GM18907 (cell line): Measurements from ENCODE around the gene AUTS2.
A peak's percentile ranks its signal among the peaks of the same experiment; 100 is the strongest.

ENCODE experiments used
- ATAC-seq: cut with Tn5 transposase; IDR thresholded peaks from one replicate; pipeline ENCODE4 v1.9.1; 2021; ENCODE audit warnings: mild to moderate bottlenecking, moderate library complexity; ENCODE audit not compliant: unreplicated experiment

AUTS2 gene

GRCh38 chr7:70419526-70420380 is 821.5 kb downstream of the AUTS2 start:
- no peak for ATAC-seq

GRCh38 chr7:70420381-70420662 is 822.0 kb downstream of the AUTS2 start:
- no peak for ATAC-seq

- ATAC-seq = no peak
Measured at GRCh38 chr7:70421319-70421718, 823.0 kb downstream of the AUTS2 start.

- peak; percentile 57 for ATAC-seq
Measured at GRCh38 chr7:70426249-70426880, 828.1 kb downstream of the AUTS2 start.

GRCh38 chr7:70432567-70433001 is 834.3 kb downstream of the AUTS2 start:
- no peak for ATAC-seq

DNA sequence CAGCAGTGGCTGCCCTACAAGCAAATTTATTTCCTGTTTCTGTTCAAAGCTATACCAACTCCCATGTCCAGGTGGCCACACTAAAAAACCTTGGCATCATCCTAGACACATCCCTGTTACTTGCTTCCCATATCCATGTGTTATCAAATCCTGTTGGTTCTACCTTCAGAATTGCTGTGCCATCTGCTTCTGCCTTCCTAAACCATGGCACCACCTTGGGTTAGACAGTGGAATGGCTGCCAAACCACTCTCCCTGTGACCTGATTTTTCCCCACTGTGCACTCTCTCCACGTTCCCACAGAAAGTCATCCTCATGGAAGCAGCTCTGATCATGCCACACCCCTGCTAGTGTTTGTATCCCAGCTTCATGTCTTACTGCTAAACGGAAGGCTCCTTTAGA is 836.1 kb downstream of the AUTS2 start:
- no peak for ATAC-seq

DNA sequence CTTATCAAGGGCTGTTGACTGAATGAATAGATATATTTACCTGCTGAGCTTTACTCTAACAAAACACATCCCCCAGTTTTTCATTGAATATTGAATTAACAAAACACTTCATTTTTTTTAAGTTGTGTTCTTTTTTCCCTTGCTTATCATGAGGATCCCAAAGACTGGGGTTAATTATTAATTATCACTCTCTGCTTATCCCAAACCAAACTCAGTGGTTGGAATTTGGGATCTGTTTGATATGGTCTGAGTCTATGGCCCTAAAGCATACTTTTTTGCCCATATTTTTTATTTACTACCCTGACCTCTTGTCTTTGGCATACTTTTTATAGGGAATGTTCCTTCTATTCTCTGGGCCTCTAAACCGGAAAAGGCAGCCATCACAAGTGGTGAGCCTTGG is 836.5 kb downstream of the AUTS2 start:
- no peak for ATAC-seq

DNA sequence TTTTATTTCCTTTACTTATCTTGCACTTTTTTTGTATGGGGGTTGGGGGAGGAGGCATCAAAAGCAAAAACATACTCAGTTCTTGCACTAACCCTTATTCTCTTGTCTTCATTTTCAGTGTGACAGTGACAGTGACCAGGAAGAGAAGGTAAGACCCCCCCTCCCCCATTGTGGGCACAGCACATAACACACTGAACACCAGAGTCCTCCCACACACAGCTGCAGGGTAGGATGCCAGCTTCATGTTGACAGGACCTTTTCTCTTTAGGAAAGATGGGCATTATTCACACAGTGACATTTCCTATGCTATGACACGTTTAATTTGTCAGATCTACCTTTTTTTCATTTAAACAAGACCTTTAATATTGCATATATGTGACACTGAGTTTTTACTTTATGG is 837.4 kb downstream of the AUTS2 start:
- ATAC-seq = no peak

- ATAC-seq = no peak
Measured at GRCh38 chr7:70436790-70437350, 838.6 kb downstream of the AUTS2 start.

GRCh38 chr7:70439651-70440050 is 841.4 kb downstream of the AUTS2 start:
- no peak for ATAC-seq

GRCh38 chr7:70446448-70447143 is 848.3 kb downstream of the AUTS2 start:
- no peak for ATAC-seq

- no peak for ATAC-seq
Measured at GRCh38 chr7:70448312-70448906, 850.1 kb downstream of the AUTS2 start.

DNA sequence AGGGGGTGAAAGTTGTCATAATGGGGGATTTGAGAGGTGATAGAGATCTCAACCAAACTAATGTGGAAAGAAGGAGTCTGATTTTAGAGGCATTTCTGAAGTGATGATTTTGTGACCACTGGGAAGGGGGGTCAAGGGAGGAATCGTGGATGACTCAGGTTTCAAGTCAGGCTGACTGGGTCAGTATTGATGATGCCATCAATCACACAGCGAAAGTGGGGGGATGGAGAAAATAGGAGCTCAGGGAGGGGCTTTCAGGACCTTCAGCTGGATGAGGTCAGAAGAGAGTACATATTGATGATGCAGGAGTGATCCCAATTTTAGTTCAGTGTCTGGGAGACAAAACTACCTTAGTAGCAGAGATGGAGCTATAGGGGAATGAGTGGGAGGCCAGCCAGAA is 852.5 kb downstream of the AUTS2 start:
- ATAC-seq = no peak

DNA sequence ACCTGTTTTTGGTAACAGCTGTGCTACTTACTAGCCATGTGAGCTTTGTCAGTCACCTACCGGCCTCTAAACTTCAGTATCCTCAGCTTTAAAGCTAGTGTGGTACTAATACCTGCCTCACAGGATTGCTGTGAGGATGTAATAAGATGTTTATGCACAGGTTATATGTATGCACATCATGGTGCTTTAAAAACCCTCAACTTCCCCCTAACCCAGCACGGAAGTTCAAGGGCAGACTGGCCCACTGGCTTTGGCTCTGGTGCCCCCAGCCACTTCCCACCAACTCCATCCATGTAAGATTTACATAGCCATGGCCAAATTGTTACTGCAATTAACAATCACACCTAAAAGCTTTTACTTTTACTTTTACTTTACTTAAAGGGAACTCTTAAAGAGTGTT is 857.6 kb downstream of the AUTS2 start:
- no peak for ATAC-seq

DNA sequence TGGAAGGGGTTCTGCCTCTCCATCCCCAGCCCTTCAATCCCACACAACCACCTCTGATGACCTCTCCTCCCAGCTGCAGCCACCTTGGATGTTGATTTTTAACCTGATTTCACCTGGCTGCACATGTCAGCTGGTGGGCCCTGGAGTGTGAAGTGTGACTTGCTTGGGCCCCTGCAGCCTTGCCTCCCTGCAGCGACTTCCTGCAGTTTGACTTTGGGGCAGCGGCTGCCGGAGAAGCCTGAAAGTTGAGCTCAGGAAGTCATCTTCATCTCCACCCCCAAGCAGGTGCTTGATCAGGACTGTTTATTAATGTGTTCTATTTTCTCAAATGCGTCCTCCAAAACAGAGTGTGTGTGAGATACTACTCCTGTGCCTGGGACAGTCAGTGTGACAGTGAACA is 858.4 kb downstream of the AUTS2 start:
- ATAC-seq = peak; percentile 74

DNA sequence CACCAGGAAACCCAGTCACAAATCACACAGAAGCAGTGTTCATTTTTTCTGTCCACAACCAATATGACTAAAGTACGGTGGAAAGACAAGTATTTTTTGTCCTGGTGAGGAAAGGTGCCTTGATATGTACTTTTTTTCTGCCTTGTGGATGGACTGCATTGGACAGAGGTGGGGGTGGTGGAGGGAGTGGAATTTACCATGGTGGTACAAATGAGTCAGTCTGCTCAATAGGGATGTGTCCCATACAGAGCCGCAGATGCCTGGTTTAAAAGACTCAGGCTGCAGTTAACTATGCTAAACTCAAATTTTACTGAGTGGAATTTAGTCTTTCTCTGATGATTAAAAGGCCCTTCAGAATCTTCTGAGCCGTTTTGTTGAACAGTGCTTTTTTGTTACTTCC is 859.2 kb downstream of the AUTS2 start:
- ATAC-seq = no peak

- no peak for ATAC-seq
Measured at GRCh38 chr7:70457883-70458680, 859.8 kb downstream of the AUTS2 start.

- ATAC-seq = no peak
Measured at GRCh38 chr7:70458745-70459144, 860.5 kb downstream of the AUTS2 start.

GRCh38 chr7:70459546-70459945 is 861.3 kb downstream of the AUTS2 start:
- ATAC-seq = no peak

DNA sequence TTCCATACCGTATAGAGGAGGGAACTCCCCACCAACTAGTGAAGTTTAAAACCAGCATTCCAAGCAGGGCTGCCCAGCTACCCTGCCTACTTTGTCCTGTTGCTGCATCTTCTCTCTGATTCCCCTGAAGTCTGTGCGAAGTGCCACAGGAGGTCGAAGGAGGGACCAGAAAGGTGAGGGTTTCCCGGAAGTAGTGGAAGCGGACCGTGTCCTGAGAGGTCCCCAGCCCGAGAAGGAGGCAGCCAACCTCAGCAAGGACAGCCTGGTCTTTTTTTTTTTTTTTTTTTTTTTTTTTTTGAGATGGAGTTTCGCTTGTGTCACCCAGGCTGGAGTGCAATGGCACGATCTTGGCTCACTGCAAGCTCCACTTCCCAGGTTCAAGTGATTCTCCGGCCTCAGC is 861.8 kb downstream of the AUTS2 start:
- no peak for ATAC-seq

- no peak for ATAC-seq
Measured at GRCh38 chr7:70460562-70460961, 862.3 kb downstream of the AUTS2 start.
